Trophoblast cell (in vitro differentiated cells and primary cell): ENCODE results near the gene ALG1.
"Not testable (repeated sequence)": the region's sequence is repeated elsewhere in the genome, so short reads cannot be mapped to it uniquely, and the experiment has no call there.

ENCODE experiments used
- DNase-seq, 2 donors: peaks; one replicate each; pipeline ENCODE4 v3.0.0-alpha.2; 2016
- H2AFZ ChIP-seq: 2 replicates; pipeline ENCODE4 v1.6.1; 2013; ENCODE audit warnings: low read length, moderate library complexity, mild to moderate bottlenecking; ENCODE audit not compliant: insufficient read depth, poor library complexity
- H2AK5ac ChIP-seq: 2 replicates; pipeline ENCODE4 v1.6.1; 2013; ENCODE audit warnings: mild to moderate bottlenecking, low read length
- H2BK120ac ChIP-seq: 2 replicates; pipeline ENCODE4 v1.6.1; 2013; ENCODE audit warnings: low read length, mild to moderate bottlenecking, moderate library complexity; ENCODE audit not compliant: insufficient read depth, poor library complexity
- H2BK12ac ChIP-seq: 2 replicates; pipeline ENCODE4 v1.6.1; 2013; ENCODE audit warnings: mild to moderate bottlenecking, low read length, moderate library complexity
- H2BK5ac ChIP-seq: 2 replicates; pipeline ENCODE4 v1.6.1; 2013; ENCODE audit warnings: low read length, low read depth, moderate library complexity, mild to moderate bottlenecking; ENCODE audit not compliant: poor library complexity
- H3K14ac ChIP-seq: 2 replicates; pipeline ENCODE4 v1.6.1; 2013; ENCODE audit warnings: mild to moderate bottlenecking, low read length
- H3K18ac ChIP-seq: 2 replicates; pipeline ENCODE4 v1.6.1; 2013; ENCODE audit warnings: mild to moderate bottlenecking, low read length
- H3K23ac ChIP-seq: 2 replicates; pipeline ENCODE4 v1.6.1; 2013; ENCODE audit warnings: low read length
- H3K27ac ChIP-seq: 2 replicates; pipeline ENCODE4 v1.5.1; 2013; ENCODE audit warnings: low read depth, mild to moderate bottlenecking, inconsistent platforms, low read length, moderate library complexity
- H3K27me3 ChIP-seq: 2 replicates; pipeline ENCODE4 v1.6.1; 2013; ENCODE audit warnings: inconsistent platforms, mild to moderate bottlenecking, low read length, moderate library complexity; ENCODE audit not compliant: insufficient read depth
- H3K36me3 ChIP-seq, 2 experiments: 1 replicate in 1 of 2; 2 replicates in 1 of 2; pipeline ENCODE4 v1.6.1; 2013; ENCODE audit warnings: low read length in 2 of 2, mild to moderate bottlenecking in 2 of 2, moderate library complexity in 1 of 2; ENCODE audit not compliant: insufficient read depth in 2 of 2, control insufficient read depth in 1 of 2
- H3K4ac ChIP-seq: 2 replicates; pipeline ENCODE4 v1.6.1; 2013; ENCODE audit warnings: low read depth, mild to moderate bottlenecking, low read length, moderate library complexity
- H3K4me1 ChIP-seq, 2 experiments: 1 replicate in 1 of 2; 2 replicates in 1 of 2; pipeline ENCODE4 v1.6.1; 2013; ENCODE audit warnings: low read length in 2 of 2, mild to moderate bottlenecking in 2 of 2, moderate library complexity in 1 of 2; ENCODE audit not compliant: insufficient read depth in 2 of 2, control insufficient read depth in 1 of 2
- H3K4me2 ChIP-seq: 2 replicates; pipeline ENCODE4 v1.6.1; 2013; ENCODE audit warnings: inconsistent platforms, mild to moderate bottlenecking, low read length, moderate library complexity
- H3K4me3 ChIP-seq: 2 replicates; pipeline ENCODE4 v1.5.1; 2013; ENCODE audit warnings: mild to moderate bottlenecking, low read depth, low read length, inconsistent platforms
- H3K79me1 ChIP-seq: one replicate; pipeline ENCODE4 v1.6.1; 2013; ENCODE audit warnings: low read length
- H3K79me2 ChIP-seq: 2 replicates; pipeline ENCODE4 v1.6.1; 2013; ENCODE audit warnings: low read length, mild to moderate bottlenecking; ENCODE audit not compliant: control insufficient read depth, insufficient read depth, poor library complexity
- H3K9ac ChIP-seq: 2 replicates; pipeline ENCODE4 v1.6.1; 2013; ENCODE audit warnings: mild to moderate bottlenecking, low read length
- H3K9me3 ChIP-seq: 2 replicates; pipeline ENCODE4 v1.6.1; 2013; ENCODE audit warnings: low read depth, mild to moderate bottlenecking, control low read depth, inconsistent platforms, low read length; ENCODE audit not compliant: insufficient read depth
- H4K12ac ChIP-seq: 2 replicates; pipeline ENCODE4 v1.6.1; 2013; ENCODE audit warnings: low read depth, mild to moderate bottlenecking, low read length, moderate library complexity
- H4K8ac ChIP-seq: 2 replicates; pipeline ENCODE4 v1.6.1; 2013; ENCODE audit warnings: low read depth, mild to moderate bottlenecking, low read length, moderate library complexity
- H4K91ac ChIP-seq: one replicate; pipeline ENCODE4 v1.6.1; 2013; ENCODE audit warnings: low read depth, mild to moderate bottlenecking, low read length, moderate library complexity
- WGBS: extraction: QIAGEN DNeasy Blood & Tissue Kit; methylation state at CpG from one replicate; pipeline ENCODE4 v1.1.7; 2013; ENCODE audit warnings: missing lambda C conversion rate; ENCODE audit not compliant: insufficient read length, insufficient coverage; ENCODE audit errors: extremely low coverage; 5-methylcytosine and 5-hydroxymethylcytosine counted together

The ALG1 gene

GRCh38 chr16:5071341-5071680 is 332 bp upstream of the ALG1 start:
- H3K9me3 ChIP-seq, result no peaks in the 10 kb centered on the region
- peaks cover 2% of the 10 kb centered on the region for H3K79me1 ChIP-seq
- H3K23ac ChIP-seq, result no peak overlapping the region
- no peak overlapping the region for H2BK12ac ChIP-seq
- H3K4me3 ChIP-seq, result no peak overlapping the region
- peak overlapping the region; percentile 54 for H2AFZ ChIP-seq
- no peak for DNase-seq
- H3K27ac ChIP-seq, result no peak overlapping the region
- no peak overlapping the region for H2BK5ac ChIP-seq
- H3K79me2 ChIP-seq, result peaks cover 2% of the 10 kb centered on the region
- H3K36me3 ChIP-seq, result peaks cover 11 to 12% of the 10 kb centered on the region in 2 experiments
- peak overlapping the region; percentile 10 for H4K91ac ChIP-seq
- H3K9ac ChIP-seq, result no peak overlapping the region
- peaks cover 4 to 6% of the 10 kb centered on the region in 2 experiments for H3K4me1 ChIP-seq
- no peak overlapping the region for H2AK5ac ChIP-seq
- H3K27me3 ChIP-seq, result no peaks in the 10 kb centered on the region
- H3K4me2 ChIP-seq, result peak overlapping the region; percentile 78
- H3K14ac ChIP-seq, result no peak overlapping the region
- peak overlapping the region; percentile 87 for H4K8ac ChIP-seq
- no CpG with 5 or more reads among the region's 7 CpGs for WGBS
- H4K12ac ChIP-seq, result no peak overlapping the region
- no peak overlapping the region for H2BK120ac ChIP-seq
- H3K18ac ChIP-seq, result no peak overlapping the region
- no peak overlapping the region for H3K4ac ChIP-seq

GRCh38 chr16:5072334-5073278 is 963 bp downstream of the ALG1 start:
- Histone ChIP-seq H2BK5ac (no peak overlapping the region), H3K4me1 (peaks cover 4 to 6% of the 10 kb centered on the region in 2 experiments), H3K27me3 (no peaks in the 10 kb centered on the region), H4K8ac (peak overlapping the region; percentile 86), H3K79me2 (peaks cover 2% of the 10 kb centered on the region), H4K12ac (peak overlapping the region; percentile 84), H3K36me3 (peaks cover 19 to 21% of the 10 kb centered on the region in 2 experiments), H3K4me3 (peak overlapping the region; percentile 87), H3K9me3 (no peaks in the 10 kb centered on the region), H3K4me2 (peak overlapping the region; percentile 78), H3K79me1 (peaks cover 2% of the 10 kb centered on the region), H4K91ac (peak overlapping the region; percentile 71), H3K14ac (peak overlapping the region; percentile 57), H3K23ac (no peak overlapping the region), H3K18ac (no peak overlapping the region), H2BK12ac (no peak overlapping the region), H3K9ac (peak overlapping the region; percentile 71), H2AK5ac (peak overlapping the region; percentile 15), H3K4ac (peak overlapping the region; percentile 24), H2AFZ (peak overlapping the region; percentile 56), H2BK120ac (no peak overlapping the region), H3K27ac (no peak overlapping the region)
- no peak for DNase-seq
- WGBS, result no CpG with 5 or more reads among the region's 12 CpGs

GRCh38 chr16:5073279-5073629 is 1.6 kb downstream of the ALG1 start:
- WGBS, result no CpG with 5 or more reads among the region's 2 CpGs
- Histone ChIP-seq H2BK12ac (no peak overlapping the region), H3K23ac (no peak overlapping the region), H3K4ac (no peak overlapping the region), H2BK5ac (no peak overlapping the region), H3K27me3 (no peaks in the 10 kb centered on the region), H3K9ac (no peak overlapping the region), H4K8ac (no peak overlapping the region), H3K14ac (no peak overlapping the region), H3K4me3 (no peak overlapping the region), H3K79me1 (peaks cover 2% of the 10 kb centered on the region), H3K27ac (no peak overlapping the region), H3K18ac (no peak overlapping the region), H3K9me3 (no peaks in the 10 kb centered on the region), H4K12ac (no peak overlapping the region), H2AFZ (no peak overlapping the region), H4K91ac (no peak overlapping the region), H3K36me3 (peaks cover 25 to 26% of the 10 kb centered on the region in 2 experiments), H2AK5ac (no peak overlapping the region), H3K4me1 (peaks cover 4 to 6% of the 10 kb centered on the region in 2 experiments), H3K4me2 (no peak overlapping the region), H3K79me2 (peaks cover 2% of the 10 kb centered on the region), H2BK120ac (no peak overlapping the region)
- no peak for DNase-seq

- not testable (repeated sequence) for H2BK5ac ChIP-seq, H2AFZ ChIP-seq, H2BK12ac ChIP-seq, H4K8ac ChIP-seq, H3K27ac ChIP-seq, H3K79me2 ChIP-seq, H3K9me3 ChIP-seq, H3K9ac ChIP-seq, H3K4me1 ChIP-seq, H3K4ac ChIP-seq, H3K27me3 ChIP-seq, H3K23ac ChIP-seq, H3K18ac ChIP-seq, DNase-seq, H2BK120ac ChIP-seq, H3K14ac ChIP-seq, H3K4me2 ChIP-seq, H3K4me3 ChIP-seq, H4K12ac ChIP-seq, H3K79me1 ChIP-seq, H2AK5ac ChIP-seq, H4K91ac ChIP-seq
- WGBS, result no CpG with 5 or more reads among the region's 15 CpGs
- H3K36me3 ChIP-seq, result peaks cover 29 to 31% of the 10 kb centered on the region in 2 experiments
These were observed 2.1 kb downstream of the ALG1 start for GRCh38 chr16:5073771-5074170.
